Panc1 (cell line): ENCODE measurements around the gene PHC2. TPM values are rescaled to one million over a fixed set of nuclear protein-coding genes. Genes with fewer than 3 reads are reported as not detected.

Source experiments
- ATAC-seq: fragments of 200-7000 bp; cut with Tn5 transposase; 2 replicates; pipeline ENCODE4 v1.9.1; 2020; ENCODE audit warnings: mild to moderate bottlenecking, moderate library complexity
- BruUV-seq: library from RNA; stranded (reverse); fragments of 400-500 nt; replicated peaks from 2 replicates; lab custom pipeline; 2021; lab: Mats Ljungman, UMichigan
- CTCF ChIA-PET: fragments of 300-600 bp; sonication (Branson Sonifier 250); formaldehyde crosslinking; loops from one replicate; lab custom pipeline; 2022; ENCODE audit warnings: antibody characterized with exemption; lab: Charles Lee
- POLR2A ChIA-PET: fragments of 300-600 bp; sonication (Branson Sonifier 250); formaldehyde crosslinking; loops from one replicate; lab custom pipeline; 2022; ENCODE audit warnings: antibody characterized with exemption; lab: Charles Lee
- DNase-seq: peaks from one replicate; pipeline ENCODE4 v3.0.0-alpha.2; 2010; ENCODE audit warnings: low read depth, low spot score
- H3K27ac ChIP-seq: 2 replicates; pipeline ENCODE4 v1.5.1; 2011; ENCODE audit warnings: mild to moderate bottlenecking, low read length, inconsistent platforms
- H3K27me3 ChIP-seq: fragments of 200-500 bp; sonication (Bioruptor generic); 2 replicates; pipeline ENCODE4 v1.6.0; 2014; ENCODE audit warnings: low read length, inconsistent platforms; ENCODE audit not compliant: control insufficient read depth, insufficient read depth
- H3K36me3 ChIP-seq: fragments of 200-500 bp; sonication (Bioruptor generic); 2 replicates; pipeline ENCODE4 v1.5.1; 2014; ENCODE audit warnings: inconsistent platforms, mild to moderate bottlenecking, low read length, moderate library complexity; ENCODE audit not compliant: control insufficient read depth, insufficient read depth
- H3K4me1 ChIP-seq: 2 replicates; pipeline ENCODE4 v1.5.1; 2011; ENCODE audit warnings: inconsistent platforms, mild to moderate bottlenecking, low read length, moderate library complexity; ENCODE audit not compliant: control insufficient read depth, insufficient read depth
- H3K4me3 ChIP-seq, 2 experiments: 2 replicates each; pipeline ENCODE4 v1.5.1; 2011 to 2012; ENCODE audit warnings: low read depth in 2 of 2, low read length in 2 of 2, mild to moderate bottlenecking in 2 of 2, inconsistent platforms in 1 of 2, moderate library complexity in 1 of 2
- H3K9me3 ChIP-seq: fragments of 200-500 bp; sonication (Bioruptor generic); 2 replicates; pipeline ENCODE4 v1.5.1; 2014; ENCODE audit warnings: low read depth, mild to moderate bottlenecking, inconsistent platforms, low read length, moderate library complexity; ENCODE audit not compliant: control insufficient read depth, insufficient read depth
- CTCF ChIP-seq: fragments of 450-650 bp; IDR thresholded peaks from 2 replicates; pipeline ENCODE4 v1.5.1; 2017; ENCODE audit warnings: mild to moderate bottlenecking
- POLR2AphosphoS5 ChIP-seq: IDR thresholded peaks from 2 replicates; pipeline ENCODE4 v1.6.1; 2012; ENCODE audit warnings: mild to moderate bottlenecking, low read depth, low read length, moderate library complexity
- REST ChIP-seq, 2 experiments: IDR thresholded peaks; 2 replicates each; pipeline ENCODE4 v1.6.1; 2011 to 2012; ENCODE audit warnings: low read depth in 2 of 2, control low read depth in 1 of 2, low read length in 1 of 2, mild to moderate bottlenecking in 1 of 2, moderate library complexity in 1 of 2; ENCODE audit not compliant: insufficient read depth in 1 of 2
- SIN3A ChIP-seq: IDR thresholded peaks from 2 replicates; pipeline ENCODE4 v1.6.1; 2012; ENCODE audit warnings: low read depth, mild to moderate bottlenecking, low read length, moderate library complexity, borderline replicate concordance; ENCODE audit not compliant: insufficient read depth
- TCF7L2 ChIP-seq: IDR thresholded peaks from 2 replicates; pipeline ENCODE4 v1.6.1; 2011; ENCODE audit warnings: mild to moderate bottlenecking, low read depth, low read length, inconsistent platforms
- in situ Hi-C: cut with HindIII; loops from 2 replicates; pipeline ENCODE4 v1.10.0; 2016; ENCODE audit warnings: low sequenced_read_pairs, low pct_unique_long_range_greater_than_20kb
- intact Hi-C: fragments of 100-400 bp; cut with micrococcal nuclease; formaldehyde crosslinking; loops from one replicate; pipeline ENCODE4 v1.10.0; 2022; ENCODE audit not compliant: unreplicated experiment
- total RNA-seq: library from RNA; stranded (reverse); gene quantifications from one replicate; pipeline ENCODE4 v1.2.1, GENCODE V29; 2021; ENCODE audit not compliant: unreplicated experiment

Gene PHC2
- total RNA-seq, 1 experiment from 2014 or later = 122 TPM

GRCh38 chr1:33397125-33397506 lies 33.8 kb downstream of the PHC2 start:
- Histone ChIP-seq H3K4me3 (no peak overlapping the region), H3K27ac (no peak overlapping the region), H3K9me3 (no peaks in the 10 kb centered on the region), H3K36me3 (no peaks in the 10 kb centered on the region), H3K4me1 (no peaks in the 10 kb centered on the region), H3K27me3 (no peaks in the 10 kb centered on the region; the same call in 1 of the 2 replicates)
- no peak for ATAC-seq
- no peak for TF ChIP-seq POLR2AphosphoS5
- TF ChIP-seq SIN3A = no peak
- TF ChIP-seq CTCF = no peak
- TF ChIP-seq REST (IDR thresholded peaks at IDR 0.05; ENCODE audit: insufficient read depth in 1 of 2, low read depth in 2 of 2, low read length in 1 of 2) = no peak
- no peak for TF ChIP-seq TCF7L2
- intact Hi-C loops = no loop called here
- POLR2A ChIA-PET = no interaction called here
- CTCF ChIA-PET = no interaction called here
- DNase-seq = no peak
- in situ Hi-C loops = no loop called here
- BruUV-seq = no TSS peak

- ATAC-seq (no peak), DNase-seq (no peak)
- ChIA-PET CTCF (interaction anchor here (0.9 kb wide), 1 partner anchor 101 kb away, joined by 3 read pairs; no protein-coding TSS in a partner anchor), POLR2A (no interaction called here)
- H3K9me3 ChIP-seq = no peaks in the 10 kb centered on the region
- in situ Hi-C loops (no loop called here), intact Hi-C loops (no loop called here)
- no peak overlapping the region for H3K4me3 ChIP-seq
- TF ChIP-seq REST (IDR thresholded peaks at IDR 0.05; ENCODE audit: insufficient read depth in 1 of 2, low read depth in 2 of 2, low read length in 1 of 2) (no peak), SIN3A (no peak), CTCF (no peak), TCF7L2 (no peak), POLR2AphosphoS5 (no peak)
- H3K27me3 ChIP-seq = no peaks in the 10 kb centered on the region; the same call in 1 of the 2 replicates
- no peaks in the 10 kb centered on the region for H3K36me3 ChIP-seq
- H3K4me1 ChIP-seq = no peaks in the 10 kb centered on the region
- no TSS peak for BruUV-seq
- no peak overlapping the region for H3K27ac ChIP-seq
Observed at GRCh38 chr1:33396188-33397124, 34.4 kb downstream of the PHC2 start.
